G401.6 (cell line): ENCODE measurements around the gene NDUFA7.
A peak's percentile ranks its signal among the peaks of the same experiment; 100 is the strongest.
"Not testable (repeated sequence)": the region's sequence is repeated elsewhere in the genome, so short reads cannot be mapped to it uniquely, and the experiment has no call there.

Experiments used
- FAIRE-seq: peaks from 2 replicates; lab custom pipeline; 2012; peaks lifted over from hg19 to GRCh38; lab: Jason Lieb, UNC

Gene NDUFA7

GRCh38 chr19:8319807-8320520 is 1.2 kb downstream of the NDUFA7 start:
- FAIRE-seq = no peak

DNA sequence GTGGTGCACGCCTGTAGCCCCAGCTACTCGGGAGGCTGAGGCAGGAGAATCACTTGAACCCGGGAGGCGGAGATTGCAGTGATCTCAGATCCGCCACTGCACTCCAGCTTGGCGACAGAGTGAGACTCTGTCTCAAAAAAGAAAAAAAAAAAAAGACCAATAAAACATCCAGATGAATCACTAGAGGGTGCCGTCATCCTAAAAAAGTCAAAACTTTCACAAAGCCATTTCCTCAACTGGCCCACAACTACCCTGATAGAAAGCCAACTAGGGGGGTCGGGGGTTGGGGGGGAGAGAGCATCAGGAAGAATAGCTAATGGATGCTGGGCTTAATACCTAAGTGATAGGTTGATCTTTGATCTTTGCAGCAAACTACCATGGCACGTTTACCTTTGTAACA is 2.3 kb downstream of the NDUFA7 start:
- FAIRE-seq = not testable (repeated sequence)

- no peak for FAIRE-seq
These were observed 4.6 kb downstream of the NDUFA7 start for GRCh38 chr19:8316351-8317125.

DNA sequence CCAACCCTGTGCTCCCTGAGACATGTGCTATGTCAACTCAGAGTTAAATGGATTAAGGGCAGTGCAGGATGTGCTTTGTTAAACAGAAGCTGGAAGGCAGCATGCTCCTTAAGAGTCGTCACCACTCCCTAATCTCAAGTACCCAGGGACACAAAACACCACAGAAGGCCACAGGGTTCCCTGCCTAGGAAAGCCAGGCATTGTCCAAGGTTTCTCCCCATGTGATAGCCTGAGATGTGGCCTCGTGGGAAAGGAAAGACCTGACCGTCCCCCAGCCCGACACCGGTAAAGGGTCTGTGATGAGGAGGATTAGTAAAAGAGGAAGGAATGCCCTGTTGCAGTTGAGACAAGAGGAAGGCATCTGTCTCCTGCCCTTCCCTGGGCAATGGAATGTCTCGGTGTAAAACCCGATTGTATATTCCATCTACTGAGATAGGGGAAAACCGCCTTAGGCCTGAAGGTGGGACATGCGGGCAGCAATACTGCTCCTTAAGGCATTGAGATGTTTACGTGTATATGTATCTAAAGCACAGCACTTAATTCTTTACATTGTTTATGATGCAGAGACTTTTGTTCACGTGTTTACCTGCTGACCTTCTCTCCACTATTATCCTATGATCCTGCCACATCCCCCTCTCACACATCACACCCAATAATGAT is 6.1 kb downstream of the NDUFA7 start:
- FAIRE-seq = not testable (repeated sequence)

DNA sequence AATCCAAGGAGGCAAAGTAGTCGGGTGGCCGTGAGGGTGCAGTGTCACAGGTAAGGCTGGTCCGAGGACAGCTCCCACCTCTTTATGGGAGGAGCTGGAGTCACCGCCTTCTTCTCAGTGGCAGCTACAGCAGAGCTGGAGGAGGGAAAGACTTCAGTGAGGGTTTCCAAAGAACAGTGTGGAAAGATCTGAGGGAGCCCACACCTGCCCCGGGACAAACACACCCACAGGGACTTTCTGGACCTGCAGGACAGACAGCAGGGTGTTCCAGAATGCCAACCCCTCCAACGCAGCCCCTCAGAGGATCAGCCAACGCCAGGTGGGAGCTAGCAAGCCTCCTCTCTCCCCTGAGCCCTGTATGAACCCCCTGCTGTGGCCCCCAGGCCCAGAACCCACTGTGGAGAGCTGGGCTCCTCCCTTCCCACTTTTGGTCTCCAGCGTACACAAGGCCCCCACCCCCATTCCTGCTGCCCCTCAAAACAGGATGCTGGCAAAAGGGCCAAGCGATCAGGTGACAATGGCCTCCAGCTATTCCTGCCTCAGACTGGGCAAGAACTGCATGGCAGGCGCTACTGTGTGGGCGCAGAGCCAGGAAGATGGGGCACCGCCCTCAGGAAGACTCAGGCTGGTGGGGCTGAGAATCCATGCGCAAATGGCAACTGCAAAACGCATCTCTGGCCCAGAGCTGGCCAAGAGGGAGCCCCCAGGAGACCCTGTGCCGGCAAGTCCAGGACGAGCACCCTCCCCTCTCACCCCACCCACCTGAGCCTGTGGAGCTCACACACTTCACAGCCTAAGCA is 9.5 kb downstream of the NDUFA7 start:
- no peak for FAIRE-seq

GRCh38 chr19:8310342-8311055 is 10.7 kb downstream of the NDUFA7 start:
- FAIRE-seq = no peak

DNA sequence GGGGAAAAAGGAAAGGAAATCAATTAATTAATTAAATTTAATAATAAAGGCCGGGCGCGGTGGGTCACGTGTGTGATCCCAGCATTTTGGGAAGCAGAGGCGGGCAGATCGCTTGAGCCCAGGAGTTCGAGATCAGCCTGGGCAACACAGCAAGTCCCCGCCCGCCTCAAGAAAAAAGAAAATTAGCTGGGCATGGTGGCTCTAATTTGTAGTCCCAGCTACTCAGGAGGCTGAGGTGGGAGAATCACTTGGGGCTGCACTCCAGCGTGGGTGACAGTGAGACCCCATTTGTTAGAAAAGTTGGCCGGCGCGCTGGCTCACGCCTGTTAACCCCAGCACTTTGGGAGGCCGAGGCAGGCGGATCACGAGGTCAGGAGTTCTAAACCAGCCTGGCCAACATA is 12.3 kb downstream of the NDUFA7 start:
- FAIRE-seq = no peak

GRCh38 chr19:8307965-8308866 is 13.0 kb downstream of the NDUFA7 start, which contains the start of gene CD320:
TSS of gene CD320 (minus strand) at chr19:8308358. CDS start at chr19:8308290, 68 bp downstream.
- peak; percentile 91 for FAIRE-seq

DNA sequence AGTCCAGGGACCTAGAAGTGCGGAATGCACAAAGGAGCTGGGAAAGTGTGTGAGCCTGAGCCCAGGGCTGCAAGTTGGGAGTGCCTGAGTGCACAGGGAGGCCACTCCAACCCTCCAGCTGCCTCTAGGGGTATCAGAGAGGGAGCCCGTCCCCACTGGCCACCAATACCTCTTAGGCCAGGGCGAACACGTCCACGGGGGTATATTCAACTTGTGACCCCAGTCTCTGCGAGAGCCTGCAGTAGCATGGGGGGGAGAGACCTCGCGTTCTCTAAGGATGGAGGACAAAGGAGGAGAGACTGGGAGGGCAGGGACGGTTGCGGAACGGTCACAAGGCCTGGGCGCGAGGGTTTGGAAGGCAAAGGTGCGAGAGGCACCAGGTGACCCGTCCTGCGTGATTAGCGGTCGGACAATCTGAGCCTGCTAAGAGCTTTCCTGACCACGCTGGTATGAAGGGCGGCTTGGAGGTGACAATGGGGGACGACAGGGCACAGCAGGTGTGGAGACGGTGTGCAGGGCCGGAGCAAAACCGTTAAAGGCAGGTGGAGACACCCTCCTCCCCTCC is 13.7 kb downstream of the NDUFA7 start:
- no peak for FAIRE-seq

DNA sequence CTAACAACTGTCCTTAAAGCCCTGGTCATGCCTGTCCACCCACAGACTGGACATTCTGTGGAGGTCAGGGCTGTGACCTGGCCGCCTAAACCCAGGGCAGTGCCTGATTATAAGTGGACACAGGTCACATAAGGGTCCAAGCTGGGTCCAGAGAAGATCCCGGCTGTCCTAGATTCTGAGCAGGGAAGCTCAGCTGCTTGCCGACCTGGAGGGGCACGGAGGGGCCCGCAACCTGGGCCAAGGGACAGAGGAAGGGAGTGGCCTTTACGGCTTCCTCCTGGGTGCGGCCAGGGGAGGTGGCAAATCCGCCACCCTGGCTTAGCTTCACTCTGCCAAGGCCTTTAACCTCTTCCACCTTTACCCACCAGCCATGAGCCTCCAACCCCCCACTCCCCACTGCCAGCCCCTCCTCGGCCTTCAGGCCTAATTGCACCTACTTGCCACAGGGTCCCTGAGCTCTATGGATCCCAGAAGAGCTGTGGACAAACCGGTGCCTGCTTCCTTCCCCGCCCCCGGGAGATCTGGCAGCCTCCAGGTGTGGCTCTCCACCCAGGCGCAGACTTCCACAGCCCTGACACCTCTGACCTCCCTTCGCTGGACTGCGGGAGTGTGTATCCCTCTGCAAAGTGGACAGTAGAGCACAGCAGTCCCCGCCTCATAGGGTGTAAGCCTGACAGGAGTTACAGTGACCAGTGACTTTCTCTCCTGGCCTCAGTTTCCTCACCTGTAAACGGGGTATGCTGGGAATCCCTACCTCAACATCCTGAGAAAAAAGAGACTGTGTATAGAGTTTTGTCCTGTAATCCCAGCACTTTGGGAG is 14.7 kb downstream of the NDUFA7 start:
- FAIRE-seq = no peak

DNA sequence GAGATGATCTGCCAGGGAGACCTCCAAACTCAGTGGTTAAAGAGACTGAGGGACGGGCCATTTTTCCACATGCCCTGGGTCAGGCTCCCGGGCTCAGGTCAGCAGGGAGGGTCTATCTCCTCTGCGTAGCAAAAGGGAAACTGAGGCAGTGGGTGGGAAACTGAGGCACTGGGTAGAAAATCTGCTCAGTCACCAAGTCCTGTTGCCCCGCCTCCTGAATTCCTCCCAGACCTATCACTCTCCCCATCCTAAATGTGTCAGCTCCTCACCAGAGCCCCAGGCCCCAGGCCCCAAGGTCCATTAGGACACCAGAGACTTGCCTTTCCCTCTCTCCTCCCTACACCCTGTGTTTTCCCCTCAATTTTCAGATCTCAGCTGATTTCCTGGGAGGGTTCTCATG is 15.4 kb downstream of the NDUFA7 start:
- FAIRE-seq = no peak

DNA sequence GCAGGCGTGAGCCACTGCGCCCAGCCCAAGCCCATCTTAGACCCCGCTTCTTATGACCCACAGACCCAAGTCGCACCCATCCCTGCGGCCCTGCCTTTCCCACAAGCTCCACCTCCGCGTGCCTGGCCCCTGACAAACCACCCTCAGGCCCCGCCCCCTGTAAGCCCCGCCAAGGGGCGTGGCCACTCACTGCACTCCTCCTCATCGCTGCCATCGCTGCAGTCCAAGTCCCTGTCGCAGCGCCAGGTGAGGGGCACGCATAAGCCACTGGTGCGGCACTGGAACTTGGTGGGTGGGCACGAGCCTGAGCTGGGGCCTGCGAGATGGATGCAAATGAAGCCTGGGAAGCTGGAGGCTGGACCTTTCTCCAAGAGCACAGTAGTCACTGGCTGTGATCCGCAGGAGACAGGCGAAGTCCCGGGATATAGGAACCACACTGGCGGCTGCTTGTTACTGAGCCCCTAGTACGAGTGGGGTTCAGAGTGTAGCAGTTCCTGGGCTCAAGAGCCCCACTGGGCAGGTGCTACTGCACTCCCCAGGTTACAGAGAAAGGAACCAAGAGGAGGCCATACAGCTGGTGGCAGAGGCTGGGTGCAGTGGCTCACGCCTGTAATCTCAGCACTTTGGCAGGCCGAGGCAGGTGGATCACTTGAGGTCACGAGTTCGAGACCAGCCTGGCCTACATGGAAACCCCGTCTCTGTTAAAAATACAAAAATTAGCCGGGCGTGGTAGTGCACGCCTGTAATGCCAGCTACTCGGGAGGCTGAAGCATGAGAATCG is 16.1 kb downstream of the NDUFA7 start:
- FAIRE-seq = no peak

DNA sequence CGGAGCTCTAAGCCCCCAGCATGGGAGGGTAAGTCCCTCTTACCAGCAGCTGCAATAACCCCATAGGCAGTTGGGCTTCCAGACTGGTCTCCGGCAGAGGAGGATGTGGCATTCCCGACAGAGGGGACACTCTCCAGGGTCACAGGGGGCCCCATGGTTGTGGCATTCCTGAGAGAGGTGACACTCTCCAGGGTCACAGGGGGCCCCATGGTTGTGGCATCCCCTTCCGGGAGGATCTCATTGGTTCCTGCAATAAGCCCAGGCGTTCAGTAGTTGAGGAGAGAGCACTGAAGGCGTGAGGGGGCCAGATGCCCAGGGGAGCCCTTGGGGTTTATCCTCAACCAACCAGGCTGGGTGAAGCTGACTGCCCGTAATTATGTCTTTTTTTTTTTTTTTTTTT is 18.4 kb downstream of the NDUFA7 start:
- FAIRE-seq = no peak

GRCh38 chr19:8302357-8302691 is 18.9 kb downstream of the NDUFA7 start:
- FAIRE-seq = no peak

DNA sequence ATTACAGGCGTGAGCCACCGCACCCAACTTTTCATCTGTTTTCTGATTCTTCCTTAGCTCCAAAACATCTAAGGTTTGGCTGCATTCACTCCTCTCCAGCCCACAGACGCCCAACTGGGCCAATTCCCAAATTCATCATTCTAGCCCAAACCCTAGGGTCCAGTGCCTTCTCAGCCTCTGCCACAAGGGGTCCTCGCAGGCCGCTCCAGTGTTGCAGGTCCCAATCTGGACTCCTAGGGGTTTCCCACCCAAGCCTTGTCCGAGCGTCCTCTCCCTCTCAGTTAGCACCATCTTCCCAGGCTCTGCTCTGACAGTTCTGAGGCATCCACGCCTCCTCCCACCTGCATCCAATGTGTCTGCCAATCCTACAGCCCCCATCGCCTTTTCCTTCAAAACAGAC is 29.8 kb downstream of the NDUFA7 start:
- not testable (repeated sequence) for FAIRE-seq

DNA sequence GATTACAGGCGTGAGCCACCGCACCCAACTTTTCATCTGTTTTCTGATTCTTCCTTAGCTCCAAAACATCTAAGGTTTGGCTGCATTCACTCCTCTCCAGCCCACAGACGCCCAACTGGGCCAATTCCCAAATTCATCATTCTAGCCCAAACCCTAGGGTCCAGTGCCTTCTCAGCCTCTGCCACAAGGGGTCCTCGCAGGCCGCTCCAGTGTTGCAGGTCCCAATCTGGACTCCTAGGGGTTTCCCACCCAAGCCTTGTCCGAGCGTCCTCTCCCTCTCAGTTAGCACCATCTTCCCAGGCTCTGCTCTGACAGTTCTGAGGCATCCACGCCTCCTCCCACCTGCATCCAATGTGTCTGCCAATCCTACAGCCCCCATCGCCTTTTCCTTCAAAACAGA is 44.7 kb downstream of the NDUFA7 start:
- peak; percentile 56 for FAIRE-seq

DNA sequence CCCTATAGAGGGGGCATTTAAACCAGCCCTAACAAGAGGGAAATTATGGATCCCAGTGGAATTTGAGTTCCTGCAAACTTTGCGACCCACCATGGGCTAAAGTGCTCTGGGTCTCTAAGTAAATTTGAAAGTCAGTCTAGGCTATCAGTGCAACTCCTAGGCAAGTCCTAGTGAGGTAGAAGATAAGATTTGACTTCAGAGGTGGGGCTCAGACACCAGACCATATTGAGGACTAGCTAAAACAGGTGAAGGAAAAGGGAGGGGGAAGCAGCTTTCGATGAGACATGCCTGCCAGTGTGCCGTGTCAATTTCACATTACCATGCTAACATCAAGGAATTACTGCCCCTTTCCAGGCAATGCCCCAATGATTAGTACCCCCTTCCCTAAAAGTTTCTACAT is 51.5 kb downstream of the NDUFA7 start:
- no peak for FAIRE-seq

DNA sequence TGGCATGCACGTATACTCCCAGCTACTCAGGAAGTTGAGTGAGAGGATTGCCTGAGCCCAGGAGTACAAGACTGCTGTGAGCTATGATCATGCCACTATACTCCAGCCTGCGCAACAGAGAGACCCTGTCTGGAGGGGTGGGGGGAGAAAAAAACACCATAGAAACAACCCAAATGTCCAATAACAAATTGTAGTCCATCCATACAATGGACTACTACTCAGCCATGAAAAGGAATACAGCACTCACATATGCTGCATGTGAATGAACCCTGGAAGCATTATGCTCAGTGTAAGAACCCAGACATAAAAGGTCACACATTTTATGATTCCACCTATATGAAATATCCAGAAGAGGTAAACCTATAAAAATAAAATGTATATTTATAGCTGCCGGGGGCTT is 55.3 kb downstream of the NDUFA7 start:
- FAIRE-seq = no peak

DNA sequence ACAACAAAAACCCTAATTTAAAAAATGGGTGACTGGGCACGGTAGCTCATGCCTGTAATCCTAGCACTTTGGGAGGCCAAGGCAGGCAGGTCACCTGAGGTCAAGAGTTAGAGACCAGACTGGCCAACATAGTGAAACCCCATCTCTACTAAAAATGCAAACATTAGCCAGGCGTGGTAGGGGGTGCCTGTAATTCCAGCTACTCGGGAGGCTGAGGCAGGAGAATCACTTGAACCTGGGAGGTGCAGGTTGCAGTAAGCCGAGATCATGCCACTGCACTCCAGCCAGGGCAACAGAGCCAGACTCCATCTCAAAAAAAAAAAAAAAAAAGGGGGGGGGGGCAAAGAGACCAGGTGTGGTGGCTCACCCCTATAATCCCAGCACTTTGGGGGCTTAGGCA is 56.9 kb downstream of the NDUFA7 start:
- not testable (repeated sequence) for FAIRE-seq
